Activated T-cell treated with anti-CD3 and anti-CD28 coated beads, Interleukin-2, amount 50 U/mL, for 1 hour (primary cell): ENCODE results near the gene SLC25A40.
"Not testable (repeated sequence)": the region's sequence is repeated elsewhere in the genome, so short reads cannot be mapped to it uniquely, and the experiment has no call there.

Experiments
- DNase-seq: peaks from one replicate; pipeline ENCODE4 v3.0.0-alpha.2; 2020

Gene SLC25A40

DNA sequence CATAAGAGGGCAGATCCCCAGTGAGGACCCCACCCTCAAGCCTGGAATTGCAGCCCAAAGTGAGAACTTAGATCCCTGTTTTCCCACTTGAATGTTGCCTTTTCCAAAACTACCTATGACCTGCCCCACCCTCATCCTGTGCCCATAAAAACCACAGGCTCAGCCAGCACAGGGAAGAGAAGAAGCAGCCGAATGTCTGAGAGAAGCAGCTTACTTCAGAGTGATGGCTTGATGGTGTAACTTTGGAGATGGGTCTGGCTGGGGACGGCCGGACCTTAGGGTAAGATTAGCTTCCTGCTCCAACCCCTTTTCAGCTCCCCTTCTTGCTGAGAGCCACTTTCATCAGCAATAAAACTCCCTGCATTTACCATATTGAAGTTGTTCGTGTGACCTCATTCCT lies 5.7 kb downstream of the SLC25A40 start:
- no peak for DNase-seq

DNA sequence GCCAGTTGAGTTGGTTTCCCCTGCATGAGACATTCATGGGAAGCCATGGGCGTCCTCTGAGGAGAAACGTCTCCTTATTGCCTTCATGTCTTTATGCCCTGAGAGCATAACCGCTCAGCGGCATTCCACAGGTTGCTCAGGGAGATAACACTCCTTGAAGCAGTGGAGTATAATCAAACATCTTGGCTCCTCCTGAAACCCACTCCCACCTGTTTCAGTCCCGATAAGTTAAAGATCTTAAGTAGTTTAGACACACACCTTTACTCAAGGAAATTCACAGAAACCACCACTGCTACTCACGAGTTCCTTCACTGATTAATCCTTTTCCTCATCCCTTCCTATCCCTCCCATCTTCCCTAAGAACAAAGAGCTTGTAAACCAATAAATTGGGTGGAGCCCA lies 9.6 kb downstream of the SLC25A40 start:
- DNase-seq: not testable (repeated sequence)

DNA sequence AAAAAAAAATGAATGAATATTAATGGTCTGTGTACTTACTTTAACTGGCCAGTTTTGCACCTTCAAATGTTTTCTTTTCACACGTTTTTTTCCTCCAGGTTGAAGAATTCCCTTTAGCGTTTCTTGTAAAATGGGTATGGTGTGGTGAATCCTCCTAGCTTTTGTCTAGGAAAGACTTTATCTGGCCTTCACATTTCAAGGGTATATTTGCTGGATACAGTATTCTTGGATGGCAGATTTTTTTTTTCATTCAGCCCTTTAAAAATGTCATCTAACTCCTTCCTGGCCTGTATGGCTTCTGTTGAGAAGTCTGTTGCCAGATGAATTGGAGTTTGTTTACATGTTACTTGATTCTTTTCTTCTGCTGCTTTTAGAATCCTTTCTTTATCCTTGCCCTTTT lies 10.1 kb downstream of the SLC25A40 start:
- DNase-seq: no peak

DNA sequence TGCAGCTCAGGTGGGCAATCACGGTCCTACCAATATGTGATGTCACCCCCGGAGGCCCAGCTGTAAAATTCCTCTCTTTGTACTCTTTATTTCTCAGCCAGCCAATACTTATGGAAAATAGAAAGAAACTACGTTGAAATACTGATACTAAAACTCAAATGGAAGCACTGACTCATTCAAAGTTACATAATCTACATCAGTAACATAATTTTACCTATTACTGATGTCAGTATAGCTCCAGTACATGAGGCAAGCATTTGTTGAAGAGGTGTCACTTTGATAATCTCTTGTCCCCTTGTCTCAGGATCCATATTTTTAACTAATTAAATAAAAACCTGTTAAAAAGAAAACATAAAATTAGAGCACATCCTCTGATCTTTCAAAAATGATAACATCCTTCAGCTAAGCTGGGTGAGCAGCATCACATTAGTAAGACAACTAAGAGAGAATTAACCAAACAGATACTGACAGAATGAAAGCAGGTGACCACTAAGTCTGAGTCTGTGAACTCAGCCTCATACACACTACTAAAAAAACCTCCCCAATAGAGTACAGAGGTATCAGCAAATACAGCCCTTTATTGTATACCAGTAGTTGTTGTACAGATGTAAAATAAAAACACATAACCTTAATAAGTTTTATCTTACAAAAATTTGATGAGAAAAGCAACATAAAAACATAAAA lies 17.6 kb downstream of the SLC25A40 start:
- DNase-seq: no peak

DNA sequence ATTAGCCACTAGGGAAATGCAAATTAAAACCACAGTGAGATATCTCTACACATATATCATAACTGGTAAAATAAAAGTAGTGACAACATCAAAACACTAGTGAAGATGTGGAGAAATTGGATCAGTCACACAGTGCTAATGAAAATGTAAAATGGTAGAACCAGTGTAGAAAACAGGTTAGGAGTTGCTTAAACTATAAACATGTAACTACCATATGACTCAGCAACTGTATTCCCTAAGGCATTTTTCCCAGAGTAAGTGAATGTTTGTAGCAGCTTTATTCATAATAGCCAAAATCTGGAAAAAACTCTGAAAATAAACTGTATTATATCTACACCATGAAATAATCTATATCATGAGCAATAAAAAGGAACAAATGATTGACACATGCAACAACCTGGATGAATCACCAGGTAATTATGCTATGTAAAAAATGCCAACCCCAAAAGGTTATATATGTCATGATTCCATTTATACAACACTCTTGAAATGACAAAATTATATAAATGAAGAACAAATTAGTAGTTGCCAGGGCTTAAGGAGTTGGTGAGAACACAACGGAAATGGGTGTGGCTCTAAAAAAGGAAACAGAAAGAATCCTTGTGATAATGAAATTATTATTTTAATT lies 22.8 kb downstream of the SLC25A40 start:
- DNase-seq: no peak

DNA sequence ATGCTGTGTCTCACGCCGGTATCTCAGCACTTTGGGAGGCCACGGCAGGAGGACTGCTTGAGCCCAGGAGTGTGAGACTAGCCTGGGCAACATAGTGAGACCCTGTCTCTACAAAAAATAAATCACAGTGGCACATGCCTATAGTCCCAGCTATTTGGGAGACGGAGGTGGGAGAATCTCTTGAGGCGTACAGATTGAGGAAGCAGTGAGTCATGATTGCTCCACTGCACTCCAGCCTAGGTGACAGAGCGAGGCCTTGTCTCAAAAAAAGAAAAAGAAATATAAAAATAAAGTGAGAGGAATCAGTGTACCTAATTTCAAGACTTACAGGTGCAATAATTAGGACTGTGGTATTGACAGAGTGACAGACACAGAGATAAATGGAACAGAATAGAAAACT lies 23.9 kb downstream of the SLC25A40 start:
- DNase-seq: no peak

DNA sequence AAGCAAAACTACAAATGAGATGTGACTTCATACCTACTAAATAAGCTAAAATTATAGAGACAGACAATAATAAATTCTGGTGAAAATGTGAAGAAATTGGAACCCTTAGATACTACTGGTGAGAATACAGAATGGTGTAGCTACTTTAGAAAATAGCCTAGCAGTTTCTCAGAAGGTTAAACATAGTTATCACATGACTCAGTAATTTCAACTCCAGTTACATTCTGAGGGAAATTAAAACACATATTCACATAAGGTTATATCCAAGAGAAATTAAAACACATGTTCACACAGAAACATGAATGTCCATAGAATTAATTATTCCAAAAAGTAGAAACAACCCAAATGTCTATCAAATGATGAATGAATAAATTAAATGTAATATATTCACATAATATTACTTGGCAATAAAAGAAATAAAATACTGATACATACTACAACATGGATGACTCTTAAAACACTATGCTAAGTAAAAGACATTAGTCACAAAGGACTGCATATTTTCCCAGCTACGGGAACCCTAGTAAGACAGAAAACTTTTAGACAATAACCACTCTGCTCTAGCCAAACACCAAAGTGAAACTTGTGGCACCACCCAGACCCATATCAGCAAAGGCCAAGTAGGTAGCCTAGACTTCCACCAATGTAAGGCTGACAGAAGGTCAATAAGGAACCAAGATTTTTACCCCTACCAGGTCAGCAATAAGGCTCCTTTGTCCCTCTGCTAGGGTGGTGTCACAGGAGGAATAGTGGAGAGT lies 25.1 kb downstream of the SLC25A40 start:
- DNase-seq: no peak

DNA sequence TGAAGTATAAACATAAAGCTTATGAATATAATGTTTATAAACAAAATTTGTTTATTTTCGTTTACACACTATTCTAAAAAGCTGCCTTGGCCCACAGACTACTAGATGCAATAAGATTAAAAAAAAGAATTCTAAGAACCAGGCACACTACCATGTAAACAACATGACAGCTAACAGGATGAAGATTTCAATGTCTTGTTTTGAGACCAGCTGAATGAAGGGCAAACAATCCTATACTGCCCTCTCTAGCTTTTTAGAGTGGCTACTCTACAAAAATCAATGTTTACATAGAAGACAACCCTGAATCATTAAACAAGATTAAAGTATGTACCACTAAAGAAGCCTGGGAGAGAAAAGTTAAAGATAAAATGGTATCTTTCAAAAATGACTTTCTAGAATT lies 38.6 kb downstream of the SLC25A40 start:
- no peak for DNase-seq

DNA sequence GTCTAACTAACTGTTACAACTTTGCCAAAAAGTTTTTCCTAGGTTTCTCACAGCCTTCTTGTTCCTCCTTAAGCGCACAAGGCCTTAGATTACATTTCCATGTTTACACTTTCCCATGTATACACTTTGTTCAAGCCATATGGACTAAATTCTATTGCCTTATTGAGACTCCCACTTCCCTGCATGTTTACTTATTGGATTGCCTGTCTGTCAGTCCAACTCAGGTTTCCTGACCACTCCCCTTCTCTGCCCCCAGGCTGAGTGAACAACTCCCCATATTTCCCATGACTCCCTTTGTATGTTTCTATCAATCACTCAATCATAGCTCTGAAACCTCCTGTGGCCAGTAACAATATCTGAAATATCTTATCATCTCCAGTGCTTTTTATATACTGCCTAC lies 43.0 kb downstream of the SLC25A40 start:
- DNase-seq: no peak

DNA sequence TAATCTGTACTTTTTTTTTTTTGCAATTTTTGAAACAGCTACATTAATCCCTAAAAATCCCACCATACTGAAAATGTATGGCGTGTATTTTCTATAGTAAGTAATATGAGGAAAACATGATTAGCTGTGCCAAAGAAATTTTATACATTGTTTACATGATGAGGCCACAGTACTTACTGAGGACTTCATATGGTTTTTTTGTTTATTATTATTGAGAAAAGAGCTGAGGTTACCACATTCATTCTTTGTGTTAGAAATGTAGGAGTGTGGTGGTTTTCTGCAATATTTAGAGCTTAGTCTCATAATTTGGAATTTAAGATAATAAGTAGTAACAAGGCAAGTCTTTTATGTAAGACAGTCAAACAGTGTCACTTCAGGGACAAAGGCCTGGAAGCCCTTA lies 45.1 kb downstream of the SLC25A40 start:
- DNase-seq: no peak

DNA sequence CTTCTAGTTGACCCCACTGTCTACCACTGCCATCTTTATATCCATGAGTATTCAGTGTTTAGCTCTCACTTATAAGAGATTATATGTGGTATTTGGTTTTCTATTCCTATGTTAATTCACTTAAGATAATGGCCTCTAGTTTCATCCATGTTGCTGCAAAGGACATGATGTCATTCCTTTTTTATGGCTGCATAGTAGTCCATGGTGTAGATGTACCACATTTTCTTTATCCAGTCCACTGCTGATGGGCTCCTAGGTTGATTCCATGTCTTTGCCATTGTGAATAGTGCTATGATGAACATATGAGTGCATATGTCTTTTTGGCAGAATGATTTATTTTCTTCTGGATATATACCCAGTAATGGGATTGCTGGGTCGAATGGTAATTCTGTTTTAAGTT lies 47.8 kb downstream of the SLC25A40 start:
- DNase-seq: not testable (repeated sequence)

DNA sequence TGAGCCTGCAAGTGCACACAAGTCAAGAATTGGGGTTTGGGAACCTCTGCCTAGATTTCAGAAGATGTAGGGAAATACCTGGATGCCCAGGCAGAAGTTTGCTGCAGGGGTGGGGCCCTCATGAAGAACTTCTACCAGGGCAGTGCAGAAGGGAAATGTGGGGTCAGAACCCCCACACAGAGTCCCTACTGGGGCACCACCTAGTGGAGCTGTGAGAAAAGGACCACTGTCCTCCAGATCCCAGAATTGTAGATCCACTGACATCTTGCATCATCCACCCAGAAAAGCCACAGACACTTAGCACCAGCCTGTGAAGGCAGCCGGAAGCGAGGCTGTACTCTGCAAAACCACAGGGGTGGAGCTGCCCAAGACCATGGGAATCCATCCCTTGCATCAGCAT lies 50.8 kb downstream of the SLC25A40 start:
- DNase-seq: not testable (repeated sequence)

DNA sequence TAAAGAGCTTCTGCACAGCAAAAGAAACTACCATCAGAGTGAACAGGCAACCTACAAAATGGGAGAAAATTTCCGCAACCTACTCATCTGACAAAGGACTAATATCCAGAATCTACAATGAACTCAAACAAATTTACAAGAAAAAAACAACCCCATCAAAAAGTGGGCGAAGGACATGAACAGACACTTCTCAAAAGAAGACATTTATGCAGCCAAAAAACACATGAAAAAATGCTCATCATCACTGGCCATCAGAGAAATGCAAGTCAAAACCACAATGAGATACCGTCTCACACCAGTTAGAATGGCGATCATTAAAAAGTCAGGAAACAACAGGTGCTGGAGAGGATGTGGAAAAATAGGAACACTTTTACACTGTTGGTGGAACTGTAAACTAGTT lies 54.1 kb downstream of the SLC25A40 start:
- not testable (repeated sequence) for DNase-seq

DNA sequence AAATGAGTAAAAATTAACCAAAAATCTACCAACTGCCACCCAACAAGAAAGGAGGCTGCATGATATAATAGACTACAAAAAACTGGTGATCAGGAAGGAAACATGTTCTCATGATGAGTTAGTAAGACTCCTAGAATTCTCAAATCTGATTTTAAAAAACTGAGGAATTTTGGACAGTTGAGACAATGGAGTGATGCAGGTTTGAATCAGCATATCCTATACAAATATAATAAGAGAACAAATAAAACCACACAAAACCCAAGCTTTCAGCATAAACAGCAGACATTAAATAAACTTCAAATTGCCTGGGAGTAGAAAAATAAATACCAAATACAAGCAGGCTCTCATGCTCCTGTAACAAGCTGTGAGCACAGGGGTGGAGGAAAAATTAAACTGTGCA lies 57.8 kb downstream of the SLC25A40 start:
- DNase-seq: no peak

DNA sequence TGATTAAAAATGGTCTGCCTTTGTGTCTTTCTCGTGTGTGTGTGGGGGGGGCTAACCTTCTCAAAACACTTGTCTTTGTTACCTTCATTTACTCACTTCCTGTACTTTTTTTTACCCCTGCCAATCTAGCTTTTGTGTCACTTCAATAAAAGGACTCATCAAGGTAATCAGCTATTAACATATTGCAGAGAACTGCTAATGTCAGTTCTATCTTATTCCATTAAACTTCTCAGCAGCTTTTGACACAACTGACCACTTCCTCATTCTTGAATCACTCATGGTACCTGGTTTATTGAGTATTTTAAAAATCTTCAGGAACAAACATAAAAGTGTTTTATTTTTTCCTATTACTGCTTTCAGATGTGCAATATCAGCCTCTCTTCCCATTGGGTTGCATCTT lies 59.8 kb downstream of the SLC25A40 start:
- no peak for DNase-seq

DNA sequence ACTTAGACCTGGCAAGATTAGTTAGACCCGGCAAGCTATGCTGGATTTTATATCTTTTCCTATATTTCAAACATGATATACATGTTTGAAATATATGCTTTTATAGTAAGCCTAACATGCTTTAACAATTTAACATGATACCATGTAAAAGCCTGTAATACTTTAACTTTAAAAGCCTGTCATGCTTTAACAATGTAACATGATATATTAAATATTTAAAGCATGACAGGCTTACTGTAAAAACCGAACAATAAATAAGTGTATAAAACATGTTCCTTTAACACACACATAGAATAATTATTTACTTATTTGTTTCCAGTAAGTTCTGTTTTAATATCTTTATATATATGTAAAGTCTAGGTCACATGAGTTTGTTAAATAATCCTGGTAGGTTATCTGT lies 65.4 kb downstream of the SLC25A40 start:
- no peak for DNase-seq

DNA sequence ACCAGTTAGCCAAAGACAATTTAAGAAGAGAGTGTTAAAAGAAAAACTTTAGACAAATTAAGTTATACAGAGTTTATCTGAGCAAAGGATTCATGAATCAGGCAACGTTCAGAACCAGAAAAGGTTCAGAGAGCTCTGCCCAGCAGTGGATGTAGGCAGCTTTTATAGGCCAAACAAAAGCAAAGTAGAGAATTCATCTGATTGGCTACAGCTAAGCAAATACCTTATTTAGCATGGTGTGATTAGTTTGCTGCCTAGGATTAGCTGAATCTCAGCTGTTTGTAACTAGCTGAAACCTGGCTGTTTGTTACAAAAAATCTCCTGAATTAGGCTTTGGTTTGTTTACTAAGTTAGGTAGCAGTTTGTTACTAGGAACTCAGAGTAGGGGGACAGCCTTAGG lies 66.0 kb downstream of the SLC25A40 start:
- no peak for DNase-seq

DNA sequence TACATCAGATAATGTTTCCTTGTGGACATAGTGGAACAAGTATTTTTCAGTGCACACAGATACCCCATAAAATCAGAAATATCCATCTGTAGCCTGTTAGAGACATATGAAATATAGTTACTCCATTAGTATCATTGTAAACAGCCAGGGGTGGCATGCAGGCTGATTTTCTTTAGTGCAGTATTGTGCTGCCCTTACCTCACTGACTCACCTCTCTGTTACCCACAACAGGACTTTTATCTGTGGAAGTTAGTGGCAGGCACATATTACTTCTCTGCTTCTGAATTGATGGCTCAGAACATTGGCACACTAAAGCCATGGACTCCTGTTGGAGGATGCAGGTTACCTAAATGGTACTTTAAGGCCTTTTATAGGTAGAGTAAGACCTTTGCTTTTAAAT lies 70.0 kb downstream of the SLC25A40 start:
- DNase-seq: no peak

DNA sequence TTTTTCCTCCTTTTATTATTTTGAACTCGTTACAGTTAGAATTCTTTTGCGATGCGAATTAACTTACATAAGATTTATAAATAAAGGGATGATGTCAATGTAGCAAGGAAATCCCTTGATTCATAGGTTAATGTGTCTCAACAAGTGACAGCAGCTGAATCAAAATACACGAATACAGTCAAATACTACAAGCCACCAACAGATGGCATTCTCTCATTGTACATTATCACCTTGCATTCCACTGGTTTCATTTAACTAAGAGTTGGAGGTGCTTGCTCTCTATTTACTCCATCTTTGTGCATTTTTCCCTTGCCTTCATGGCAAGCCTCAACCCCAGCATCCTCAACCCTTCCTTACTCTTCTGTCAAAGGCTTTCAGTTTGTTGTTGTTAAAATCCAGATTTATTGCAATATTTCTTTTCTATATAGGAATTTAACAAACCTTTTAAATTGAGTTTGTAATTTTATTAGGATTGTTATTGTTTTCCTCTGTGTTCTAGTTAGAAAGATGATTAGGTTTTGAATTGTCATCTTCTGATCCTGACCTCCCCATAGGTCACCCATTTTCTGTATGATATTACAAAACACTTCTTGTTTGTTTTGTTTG lies 78.3 kb downstream of the SLC25A40 start:
- DNase-seq: no peak

DNA sequence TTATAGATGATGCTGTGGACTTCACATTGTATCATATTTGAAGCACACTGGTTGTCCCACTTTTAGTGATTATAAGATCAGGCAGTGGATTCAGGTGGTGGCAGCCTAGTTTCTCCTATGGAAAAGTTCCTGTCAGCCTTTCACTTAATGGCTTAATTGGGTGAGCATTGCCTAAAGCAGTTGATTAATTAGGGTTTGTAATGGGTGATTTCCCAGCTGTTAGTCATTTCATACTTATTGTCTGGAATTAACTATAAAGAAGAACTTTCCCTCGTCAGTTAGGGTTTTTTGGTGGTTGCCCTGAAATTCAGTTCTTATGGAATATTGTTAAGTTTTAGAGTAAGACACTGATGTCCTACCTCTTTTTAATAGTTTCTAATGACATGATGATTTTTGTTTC lies 78.8 kb downstream of the SLC25A40 start:
- DNase-seq: no peak

DNA sequence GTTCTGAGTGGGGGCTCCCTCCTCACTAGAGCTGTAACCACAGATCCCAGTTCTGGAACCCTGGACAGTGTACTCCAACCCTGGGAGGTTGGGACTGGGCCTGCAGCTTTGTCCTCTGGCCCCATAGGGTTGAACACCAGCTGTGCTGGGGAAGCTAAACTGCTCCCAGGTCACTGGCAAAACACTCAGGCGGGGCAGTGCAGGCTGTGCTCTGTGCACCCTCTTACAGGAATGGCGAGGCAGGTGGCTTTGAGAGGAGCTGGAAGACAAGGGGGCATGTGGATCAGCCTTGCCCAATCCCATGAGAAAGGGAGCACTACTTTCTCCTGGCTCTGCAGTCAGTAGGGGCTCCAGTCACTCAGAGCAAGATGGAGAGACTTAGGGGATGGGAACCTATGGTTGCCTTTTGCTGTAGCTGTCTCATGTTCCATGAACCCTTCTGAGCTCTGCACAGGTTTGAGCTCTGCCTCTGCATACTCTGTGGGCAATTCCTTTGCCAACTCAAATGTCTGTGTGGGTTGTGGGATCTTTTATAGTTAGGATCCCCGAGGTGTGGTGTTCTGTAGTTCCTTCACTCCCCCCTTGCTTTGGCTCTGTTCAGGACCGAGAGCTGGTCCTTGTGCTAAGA lies 90.7 kb downstream of the SLC25A40 start:
- no peak for DNase-seq

DNA sequence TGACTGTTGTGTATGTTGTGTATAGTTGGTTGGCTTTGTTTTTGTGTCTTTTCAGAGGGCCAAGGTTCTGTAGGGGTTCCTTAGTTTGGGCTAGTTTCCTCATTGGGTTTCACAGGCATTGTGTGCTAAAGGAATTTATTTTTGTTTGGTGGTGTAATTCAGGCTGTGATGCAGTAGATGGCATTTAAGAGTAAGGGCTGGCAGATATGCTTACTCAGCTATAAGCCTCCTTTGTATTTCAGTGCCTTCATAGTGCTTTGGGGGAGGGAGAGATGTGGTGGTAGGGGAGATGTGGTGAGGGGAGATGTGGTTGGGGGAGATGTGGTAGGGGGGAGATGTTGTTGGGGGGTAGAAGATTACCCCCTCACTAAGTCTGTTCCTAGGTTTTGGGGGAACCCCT lies 91.7 kb downstream of the SLC25A40 start:
- DNase-seq: no peak
